Measurements from ENCODE around the gene SLC5A4.

GRCh38 chr22:32267011-32267410 lies 11.9 kb upstream of the SLC5A4 start:
- no peak for TF ChIP-seq CTCF (IDR thresholded peaks at IDR 0.05; ENCODE audit: insufficient read depth, low read length, poor library complexity, severe bottlenecking)
- no peak for TF ChIP-seq EZH2phosphoT487 (conservative IDR thresholded peaks at IDR 0.05; ENCODE audit: low read length)

All from SU-DHL-6 (cell line).